ENCODE measurements around the gene CNGB1.
"Not testable (repeated sequence)": the region's sequence is repeated elsewhere in the genome, so short reads cannot be mapped to it uniquely, and the experiment has no call there.

Gene CNGB1

GRCh38 chr16:57882206-57882605 is 88.7 kb downstream of the CNGB1 start:
- no peak for DNase-seq

- no peak for DNase-seq
Measured at GRCh38 chr16:57878586-57878985, 92.3 kb downstream of the CNGB1 start.

- no peak for DNase-seq
Measured at GRCh38 chr16:57876210-57876609, 94.7 kb downstream of the CNGB1 start.

- DNase-seq = no peak
Measured at GRCh38 chr16:57875347-57875746, 95.6 kb downstream of the CNGB1 start.

- no peak for DNase-seq
Measured at GRCh38 chr16:57873218-57873617, 97.7 kb downstream of the CNGB1 start.

GRCh38 chr16:57872764-57873163 is 98.2 kb downstream of the CNGB1 start:
- not testable (repeated sequence) for DNase-seq

- no peak for DNase-seq
Measured at GRCh38 chr16:57871456-57871855, 99.5 kb downstream of the CNGB1 start.

GRCh38 chr16:57870753-57871454 is 100.0 kb downstream of the CNGB1 start:
- DNase-seq = no peak

- no peak for DNase-seq
Measured at GRCh38 chr16:57868913-57869520, 101.9 kb downstream of the CNGB1 start.

GRCh38 chr16:57867000-57867561 is 103.8 kb downstream of the CNGB1 start:
- no peak for DNase-seq

GRCh38 chr16:57866529-57866918 is 104.4 kb downstream of the CNGB1 start:
- DNase-seq = no peak

- DNase-seq = no peak
Measured at GRCh38 chr16:57865746-57866528, 105.0 kb downstream of the CNGB1 start.

- DNase-seq = peak; percentile 65
Measured at GRCh38 chr16:57863434-57864160, 107.3 kb downstream of the CNGB1 start.

- no peak for DNase-seq
Measured at GRCh38 chr16:57862698-57863433, 108.1 kb downstream of the CNGB1 start.

GRCh38 chr16:57859331-57859730 is 111.6 kb downstream of the CNGB1 start:
- DNase-seq = peak; percentile 76

GRCh38 chr16:57858635-57859034 is 112.3 kb downstream of the CNGB1 start:
- no peak for DNase-seq

- not testable (repeated sequence) for DNase-seq
Measured at GRCh38 chr16:57857991-57858390, 112.9 kb downstream of the CNGB1 start.

GRCh38 chr16:57855188-57855587 is 115.7 kb downstream of the CNGB1 start:
- DNase-seq = no peak

GRCh38 chr16:57852189-57852588 is 118.7 kb downstream of the CNGB1 start:
- DNase-seq = no peak

- DNase-seq = no peak
Measured at GRCh38 chr16:57848181-57848580, 122.7 kb downstream of the CNGB1 start.

GRCh38 chr16:57846931-57847330 is 124.0 kb downstream of the CNGB1 start:
- DNase-seq = peak; percentile 46

- peak; percentile 92 for DNase-seq
Measured at GRCh38 chr16:57846078-57846697, 124.7 kb downstream of the CNGB1 start.

All from NCI-H82 (cell line).